RWPE2 (cell line): Measurements from ENCODE around the gene IBA57.
A peak's percentile ranks its signal among the peaks of the same experiment; 100 is the strongest.

Source experiments
- ATAC-seq: fragments of 200-7000 bp; cut with Tn5 transposase; 3 replicates; pipeline ENCODE4 v1.9.1; 2021; ENCODE audit warnings: low read depth
- DNase-seq: peaks from one replicate; pipeline ENCODE4 v3.0.0-alpha.2; 2020; ENCODE audit warnings: low spot score
- H3K27ac ChIP-seq: fragments of 450-650 bp; 2 replicates; pipeline ENCODE4 v1.5.1; 2017; ENCODE audit warnings: mild to moderate bottlenecking; ENCODE audit not compliant: poor library complexity, severe bottlenecking
- H3K27me3 ChIP-seq: fragments of 250-450 bp; sonication (Bioruptor Pico); 2 replicates; pipeline ENCODE4 v1.5.1; 2021; ENCODE audit warnings: mild to moderate bottlenecking, moderate library complexity; ENCODE audit not compliant: insufficient read depth, poor library complexity, severe bottlenecking
- H3K36me3 ChIP-seq: fragments of 250-450 bp; sonication (Bioruptor Pico); 2 replicates; pipeline ENCODE4 v1.5.1; 2020; ENCODE audit warnings: low read depth, mild to moderate bottlenecking, moderate library complexity
- H3K4me1 ChIP-seq: fragments of 250-450 bp; sonication (Bioruptor Pico); 2 replicates; pipeline ENCODE4 v1.5.1; 2021; ENCODE audit warnings: mild to moderate bottlenecking, moderate library complexity; ENCODE audit not compliant: insufficient read depth, poor library complexity, severe bottlenecking
- H3K4me3 ChIP-seq: fragments of 250-450 bp; sonication (Bioruptor Pico); 2 replicates; pipeline ENCODE4 v1.5.1; 2021; ENCODE audit warnings: mild to moderate bottlenecking, moderate library complexity; ENCODE audit not compliant: severe bottlenecking
- H3K9me3 ChIP-seq: fragments of 250-450 bp; sonication (Bioruptor Pico); 2 replicates; pipeline ENCODE4 v1.5.1; 2021; ENCODE audit warnings: mild to moderate bottlenecking, moderate library complexity; ENCODE audit not compliant: severe bottlenecking
- TF ChIP-seq, protein P1 (sequence below): fragments of 450-650 bp; IDR thresholded peaks from one replicate; pipeline ENCODE4 v1.5.1; 2017; ENCODE audit warnings: mild to moderate bottlenecking, moderate library complexity; ENCODE audit not compliant: poor library complexity, severe bottlenecking

The IBA57 gene

DNA sequence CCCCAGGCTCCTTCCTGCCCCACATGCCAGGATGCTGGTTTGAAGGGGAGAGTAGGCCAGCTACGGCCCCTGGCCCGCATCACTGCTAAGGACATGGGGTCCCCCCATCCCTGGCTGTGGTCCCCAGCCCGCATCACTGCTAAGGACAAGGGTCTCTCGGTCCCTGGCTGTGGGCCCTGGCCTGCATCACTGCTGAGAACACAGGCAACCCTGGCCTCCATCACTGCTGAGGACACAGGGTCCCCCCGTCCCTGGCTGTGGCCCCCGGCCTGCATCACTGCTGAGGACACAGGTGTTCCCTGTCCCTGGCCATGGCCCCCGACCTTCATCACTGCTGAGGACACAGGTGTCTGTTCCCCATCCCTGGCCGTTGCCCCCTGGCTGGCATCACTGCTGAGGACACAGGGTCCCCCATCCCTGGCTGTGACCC lies 41.8 kb downstream of the IBA57 start:
- DNase-seq: no peak
- TF ChIP-seq, protein P1, sequence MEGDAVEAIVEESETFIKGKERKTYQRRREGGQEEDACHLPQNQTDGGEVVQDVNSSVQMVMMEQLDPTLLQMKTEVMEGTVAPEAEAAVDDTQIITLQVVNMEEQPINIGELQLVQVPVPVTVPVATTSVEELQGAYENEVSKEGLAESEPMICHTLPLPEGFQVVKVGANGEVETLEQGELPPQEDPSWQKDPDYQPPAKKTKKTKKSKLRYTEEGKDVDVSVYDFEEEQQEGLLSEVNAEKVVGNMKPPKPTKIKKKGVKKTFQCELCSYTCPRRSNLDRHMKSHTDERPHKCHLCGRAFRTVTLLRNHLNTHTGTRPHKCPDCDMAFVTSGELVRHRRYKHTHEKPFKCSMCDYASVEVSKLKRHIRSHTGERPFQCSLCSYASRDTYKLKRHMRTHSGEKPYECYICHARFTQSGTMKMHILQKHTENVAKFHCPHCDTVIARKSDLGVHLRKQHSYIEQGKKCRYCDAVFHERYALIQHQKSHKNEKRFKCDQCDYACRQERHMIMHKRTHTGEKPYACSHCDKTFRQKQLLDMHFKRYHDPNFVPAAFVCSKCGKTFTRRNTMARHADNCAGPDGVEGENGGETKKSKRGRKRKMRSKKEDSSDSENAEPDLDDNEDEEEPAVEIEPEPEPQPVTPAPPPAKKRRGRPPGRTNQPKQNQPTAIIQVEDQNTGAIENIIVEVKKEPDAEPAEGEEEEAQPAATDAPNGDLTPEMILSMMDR: no peak
- Histone ChIP-seq H3K9me3 (no peaks in the 10 kb centered on the region), H3K36me3 (no peaks in the 10 kb centered on the region), H3K27me3 (no peaks in the 10 kb centered on the region), H3K4me1 (no peaks in the 10 kb centered on the region), H3K27ac (no peak overlapping the region), H3K4me3 (no peak overlapping the region)
- no peak for ATAC-seq

DNA sequence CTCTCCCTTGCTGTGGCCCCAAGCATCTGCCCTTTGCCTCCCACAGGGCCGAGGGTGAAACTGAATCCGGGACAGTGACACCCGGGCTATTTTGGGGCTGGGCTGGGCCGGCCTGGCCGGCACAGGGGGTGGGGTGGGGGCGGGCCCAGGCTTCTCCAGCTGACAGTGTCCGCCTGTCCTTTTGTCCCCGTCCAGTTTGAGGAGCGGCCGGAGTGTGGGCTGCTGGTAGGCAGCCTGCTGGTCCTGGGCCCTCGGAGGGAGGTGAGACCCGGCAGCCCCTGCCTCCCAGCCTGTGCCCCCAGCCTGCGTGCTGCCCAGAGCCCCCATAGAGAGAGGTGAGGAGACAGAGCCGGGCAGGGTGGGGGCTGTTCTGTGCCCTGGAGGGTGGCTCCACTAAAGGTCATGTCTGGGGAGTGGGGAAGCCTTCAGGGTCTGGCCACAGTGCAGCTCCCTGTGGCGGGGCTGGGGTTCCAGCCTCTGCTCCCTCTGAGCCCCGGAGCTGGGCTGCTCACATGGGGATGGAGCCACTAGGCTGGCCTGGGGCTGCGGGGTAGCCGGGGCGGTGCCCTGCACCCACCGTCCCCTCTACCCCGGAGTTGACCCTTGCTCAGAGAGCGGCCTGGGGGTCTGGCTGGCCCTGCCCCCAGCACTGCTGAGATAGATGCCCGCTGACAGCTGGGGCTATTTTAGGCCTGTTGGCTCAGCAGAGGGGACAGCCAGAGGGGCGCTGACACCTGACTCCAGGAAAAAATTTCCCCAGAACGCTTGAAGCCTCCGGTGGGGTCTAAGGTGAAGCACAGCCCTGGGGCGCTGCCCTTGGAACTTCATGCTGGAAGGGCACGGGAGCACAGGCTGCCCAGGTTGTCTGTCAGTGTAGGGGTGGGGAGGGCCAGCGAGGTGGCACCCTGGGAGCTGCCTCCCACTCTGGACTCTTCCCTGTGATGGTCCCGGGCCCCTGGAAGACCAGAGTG lies 42.5 kb downstream of the IBA57 start, which contains the start of gene OBSCN:
Gene OBSCN (plus strand): TSS at position 194 of the 971 bp plus-strand sequence. CDS start 3,740 bp downstream, outside the sequence.
- Histone ChIP-seq H3K36me3 (no peaks in the 10 kb centered on the region), H3K4me3 (no peak within 1 kb of the TSS), H3K4me1 (no peaks in the 10 kb centered on the region), H3K27me3 (no peaks in the 10 kb centered on the region), H3K9me3 (no peaks in the 10 kb centered on the region), H3K27ac (no peak within 1 kb of the TSS)
- no peak for DNase-seq
- TF ChIP-seq, protein P1: no peak
- ATAC-seq: no peak

DNA sequence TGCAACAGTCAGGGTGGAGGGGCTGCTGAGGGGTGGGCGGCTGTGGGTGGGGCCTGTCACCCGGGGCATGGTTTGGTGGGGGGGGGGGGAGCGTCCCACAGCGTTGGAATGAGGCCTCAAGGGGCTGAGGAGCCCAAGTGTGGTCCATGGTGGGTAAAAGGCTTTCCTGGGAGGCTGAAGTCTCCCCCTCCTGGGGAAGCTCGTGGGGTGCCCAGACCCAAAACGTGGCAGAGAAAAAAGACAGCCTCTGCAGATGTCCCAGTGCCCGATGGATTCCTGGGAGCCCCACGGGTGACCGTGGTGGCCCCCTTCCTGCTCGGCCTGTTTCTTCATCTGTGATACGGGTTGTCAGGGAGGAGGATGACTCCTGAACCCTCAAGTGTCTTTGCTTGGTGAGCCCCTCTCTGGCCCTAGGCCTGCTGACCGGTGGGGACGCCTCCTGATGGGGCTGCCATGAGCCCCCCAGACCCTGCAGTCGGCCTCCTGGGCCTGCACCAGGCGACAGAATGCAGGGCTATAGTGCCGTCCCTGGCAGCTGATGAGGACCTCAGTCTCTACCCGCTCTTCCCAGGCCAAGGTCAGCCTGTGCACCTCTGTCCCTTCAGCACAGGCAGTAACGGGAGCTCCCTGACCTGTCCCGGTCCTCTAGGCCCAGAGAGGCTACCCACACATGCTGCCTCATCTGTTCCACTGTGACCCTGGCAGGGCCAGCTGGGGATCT lies 43.4 kb downstream of the IBA57 start:
- TF ChIP-seq, protein P1: no peak
- H3K9me3 ChIP-seq: no peaks in the 10 kb centered on the region
- no peaks in the 10 kb centered on the region for H3K36me3 ChIP-seq
- H3K27me3 ChIP-seq: no peaks in the 10 kb centered on the region
- no peak for ATAC-seq
- H3K27ac ChIP-seq: no peak overlapping the region
- DNase-seq: no peak
- no peak overlapping the region for H3K4me3 ChIP-seq
- no peaks in the 10 kb centered on the region for H3K4me1 ChIP-seq

DNA sequence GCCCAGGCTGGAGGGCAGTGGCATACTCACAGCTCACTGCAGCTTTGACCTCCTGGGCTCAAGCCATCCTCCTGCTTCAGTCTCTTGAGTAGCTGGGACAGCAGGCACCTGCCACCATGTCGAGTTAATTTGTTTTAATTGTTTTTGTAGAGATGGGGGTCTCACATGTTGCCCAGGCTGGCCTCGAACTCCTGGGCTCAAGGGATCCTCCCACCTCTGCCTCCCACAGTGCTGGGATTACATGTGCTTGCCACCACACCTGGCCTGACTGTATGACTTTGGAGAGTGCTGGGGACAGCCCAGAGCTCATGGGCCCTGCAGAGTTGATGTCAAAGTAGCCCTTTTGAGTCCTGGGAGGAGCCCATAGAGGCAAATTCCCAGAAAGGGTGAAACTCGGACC lies 44.1 kb downstream of the IBA57 start:
- H3K9me3 ChIP-seq: no peaks in the 10 kb centered on the region
- H3K4me3 ChIP-seq: no peak overlapping the region
- H3K27ac ChIP-seq: peak overlapping the region; percentile 12
- TF ChIP-seq, protein P1: no peak
- H3K27me3 ChIP-seq: no peaks in the 10 kb centered on the region
- DNase-seq (no peak), ATAC-seq (no peak)
- no peaks in the 10 kb centered on the region for H3K36me3 ChIP-seq
- no peaks in the 10 kb centered on the region for H3K4me1 ChIP-seq
